Testis (tissue), 3 donors: ENCODE results near the gene GJA4. TPM values are rescaled to one million over a fixed set of nuclear protein-coding genes. Genes with fewer than 3 reads are reported as not detected.

Experiments used
- DNase-seq: peaks from one replicate; pipeline ENCODE4 v3.0.0-alpha.2; 2019
- H3K27ac ChIP-seq, 2 donors: fragments of 200-600 bp; sonication (generic); one replicate each; pipeline ENCODE4 v1.5.1; 2019
- H3K27me3 ChIP-seq: fragments of 200-600 bp; sonication (generic); one replicate; pipeline ENCODE4 v1.5.1; 2019
- H3K36me3 ChIP-seq: fragments of 200-600 bp; sonication (generic); one replicate; pipeline ENCODE4 v1.5.1; 2017; ENCODE audit warnings: low read depth; ENCODE audit errors: missing control alignments
- H3K4me1 ChIP-seq: fragments of 200-600 bp; sonication (generic); one replicate; pipeline ENCODE4 v1.5.1; 2019
- H3K4me3 ChIP-seq, 2 donors: fragments of 200-600 bp; sonication (generic); one replicate each; pipeline ENCODE4 v1.5.1; 2017 to 2019
- H3K9me3 ChIP-seq: fragments of 200-600 bp; sonication (generic); one replicate; pipeline ENCODE4 v1.5.1; 2017
- CTCF ChIP-seq, 3 experiments: fragments of 450-650 bp in 2 of 3; fragments of 200-600 bp in 1 of 3; sonication (generic) in 1 of 3; IDR thresholded peaks; one replicate each; pipeline ENCODE4 v1.5.1; 2016 to 2019; ENCODE audit warnings: antibody characterized with exemption in 3 of 3, mild to moderate bottlenecking in 2 of 3, moderate library complexity in 1 of 3
- POLR2A ChIP-seq: fragments of 450-650 bp; IDR thresholded peaks from one replicate; pipeline ENCODE4 v1.6.1; 2017; ENCODE audit warnings: antibody characterized with exemption, mild to moderate bottlenecking, moderate library complexity
- WGBS, 2 donors: methylation state at CpG; one replicate each; pipeline ENCODE4 v1.1.5; 2018; 5-methylcytosine and 5-hydroxymethylcytosine counted together
- intact Hi-C: fragments of 100-400 bp; cut with DNase I; formaldehyde crosslinking; loops from one replicate; pipeline ENCODE4 v1.15.1; 2023; ENCODE audit warnings: low total_unique reads
- polyA plus RNA-seq: library from polyadenylated mRNA; stranded (reverse); fragments of 350-450 nt; fragmentation: Illumina TruSeq; extraction: RNeasy Lipid Tissue Mini Kit (QIAGEN cat#74804); gene quantifications from one replicate; pipeline ENCODE4 v1.2.3, GENCODE V29; 2014; ENCODE audit warnings: low read depth, low replicate concordance; ENCODE audit not compliant: insufficient read depth
- total RNA-seq, 2 donors: library from RNA; depleted of rRNA; stranded (reverse); fragments of >200 nt; gene quantifications; one replicate each; pipeline ENCODE4 v1.2.3, GENCODE V29; 2016

GJA4 gene
- total and polyA plus RNA-seq, 3 donors from 2014 or later, result 10.9 to 11.9 (median 11.3) TPM

- no peak overlapping the region for H3K27ac ChIP-seq
- H3K4me1 ChIP-seq, result peaks cover 13% of the 10 kb centered on the region
- no peaks in the 10 kb centered on the region for H3K36me3 ChIP-seq
- no peaks in the 10 kb centered on the region for H3K9me3 ChIP-seq
- no peak for TF ChIP-seq POLR2A
- no peak for TF ChIP-seq CTCF (IDR thresholded peaks at IDR 0.05)
- H3K27me3 ChIP-seq, result peaks cover 5% of the 10 kb centered on the region
- intact Hi-C loops, result no loop called here
- WGBS, 2 donors, result 84 to 86% methylated on average over 5 of the region's 5 CpGs
- H3K4me3 ChIP-seq, result no peak overlapping the region
- no peak for DNase-seq
These were observed 13.8 kb upstream of the GJA4 start for GRCh38 chr1:34779005-34779404.

GRCh38 chr1:34779526-34779925, 13.3 kb upstream of the GJA4 start:
- no peak overlapping the region for H3K4me3 ChIP-seq
- no peaks in the 10 kb centered on the region for H3K9me3 ChIP-seq
- intact Hi-C loops, result no loop called here
- H3K36me3 ChIP-seq, result no peaks in the 10 kb centered on the region
- no peak overlapping the region for H3K27ac ChIP-seq
- TF ChIP-seq POLR2A (no peak), CTCF (IDR thresholded peaks at IDR 0.05) (no peak)
- DNase-seq, result no peak
- 77 to 86% methylated on average over 5 of the region's 5 CpGs for WGBS, 2 donors
- H3K4me1 ChIP-seq, result peaks cover 13% of the 10 kb centered on the region
- peaks cover 5% of the 10 kb centered on the region for H3K27me3 ChIP-seq

GRCh38 chr1:34779962-34780361, 12.8 kb upstream of the GJA4 start:
- peaks cover 5% of the 10 kb centered on the region for H3K27me3 ChIP-seq
- intact Hi-C loops, result no loop called here
- H3K27ac ChIP-seq, result no peak overlapping the region
- no peaks in the 10 kb centered on the region for H3K9me3 ChIP-seq
- 86 to 93% methylated on average over 1 to 5 of the region's 5 CpGs for WGBS, 2 donors
- DNase-seq, result no peak
- H3K36me3 ChIP-seq, result no peaks in the 10 kb centered on the region
- H3K4me1 ChIP-seq, result peaks cover 13% of the 10 kb centered on the region
- TF ChIP-seq CTCF (IDR thresholded peaks at IDR 0.05) (no peak), POLR2A (no peak)
- H3K4me3 ChIP-seq, result no peak overlapping the region

- peaks cover 13% of the 10 kb centered on the region for H3K4me1 ChIP-seq
- intact Hi-C loops, result no loop called here
- no peak for DNase-seq
- H3K4me3 ChIP-seq, result no peak overlapping the region
- TF ChIP-seq POLR2A, result no peak
- no peak for TF ChIP-seq CTCF (IDR thresholded peaks at IDR 0.05)
- H3K9me3 ChIP-seq, result no peaks in the 10 kb centered on the region
- H3K27me3 ChIP-seq, result peaks cover 5% of the 10 kb centered on the region
- H3K27ac ChIP-seq, result no peak overlapping the region
- H3K36me3 ChIP-seq, result no peaks in the 10 kb centered on the region
- WGBS, 2 donors, result 68 to 69% methylated on average over 2 of the region's 2 CpGs
These were observed 12.3 kb upstream of the GJA4 start for GRCh38 chr1:34780528-34780927.

GRCh38 chr1:34781071-34781843, 11.5 kb upstream of the GJA4 start, which contains the start of gene GJB3:
TSS of gene GJB3 (plus strand) at chr1:34781214. CDS start at chr1:34784763, 3,549 bp downstream.
- no peak for DNase-seq
- no peak within 1 kb of the TSS for H3K27ac ChIP-seq

More at GRCh38 chr1:34781071-34781843, 11.5 kb upstream of the GJA4 start, which contains the start of gene GJB3:
- peaks cover 5% of the 10 kb centered on the region for H3K27me3 ChIP-seq
- TF ChIP-seq POLR2A, result no peak
- TF ChIP-seq CTCF (IDR thresholded peaks at IDR 0.05), result no peak
- peak within 1 kb of the TSS; percentile 29 to 46 for H3K4me3 ChIP-seq
- H3K9me3 ChIP-seq, result no peaks in the 10 kb centered on the region
- intact Hi-C loops, result no loop called here
- WGBS, 2 donors, result 3 to 11% methylated on average over 7 to 48 of the region's 62 CpGs
- H3K4me1 ChIP-seq, result peaks cover 13% of the 10 kb centered on the region
- H3K36me3 ChIP-seq, result no peaks in the 10 kb centered on the region
